H9 (cell line): ENCODE measurements around the gene LAMP5. TPM values are rescaled to one million over a fixed set of nuclear protein-coding genes. Genes with fewer than 3 reads are reported as not detected.

Source experiments
- DNase-seq: peaks from one replicate; pipeline ENCODE4 v3.0.0-alpha.2; 2017
- H2AFZ ChIP-seq: one replicate; pipeline ENCODE4 v1.6.1; 2013; ENCODE audit warnings: mild to moderate bottlenecking, low read length, control low read depth, moderate library complexity
- H2AK5ac ChIP-seq: 2 replicates; pipeline ENCODE4 v1.6.1; 2013; ENCODE audit warnings: low read length, control low read depth, mixed read lengths; ENCODE audit not compliant: insufficient read length
- H2BK120ac ChIP-seq: one replicate; pipeline ENCODE4 v1.6.1; 2013; ENCODE audit warnings: low read depth, mild to moderate bottlenecking, low read length, control low read depth, inconsistent platforms; ENCODE audit not compliant: poor library complexity, severe bottlenecking
- H2BK12ac ChIP-seq: 2 replicates; pipeline ENCODE4 v1.6.1; 2013; ENCODE audit warnings: low read length, control low read depth, mixed read lengths, low read depth; ENCODE audit not compliant: insufficient read length
- H2BK15ac ChIP-seq: 2 replicates; pipeline ENCODE4 v1.6.1; 2013; ENCODE audit warnings: low read depth, low read length, control low read depth
- H2BK20ac ChIP-seq: one replicate; pipeline ENCODE4 v1.6.1; 2013; ENCODE audit warnings: low read depth, mild to moderate bottlenecking, low read length, control low read depth, inconsistent platforms; ENCODE audit not compliant: poor library complexity, severe bottlenecking
- H2BK5ac ChIP-seq: 2 replicates; pipeline ENCODE4 v1.6.1; 2013; ENCODE audit warnings: low read length, control low read depth, mixed read lengths; ENCODE audit not compliant: insufficient read length
- H3K14ac ChIP-seq: 2 replicates; pipeline ENCODE4 v1.6.1; 2013; ENCODE audit warnings: low read length, control low read depth; ENCODE audit not compliant: insufficient read depth
- H3K18ac ChIP-seq: 2 replicates; pipeline ENCODE4 v1.6.1; 2013; ENCODE audit warnings: low read depth, mild to moderate bottlenecking, mixed read lengths, low read length, control low read depth; ENCODE audit not compliant: insufficient read length
- H3K23ac ChIP-seq: 2 replicates; pipeline ENCODE4 v1.6.1; 2013; ENCODE audit warnings: low read length, control low read depth, mixed read lengths, low read depth; ENCODE audit not compliant: insufficient read length
- H3K23me2 ChIP-seq: 2 replicates; pipeline ENCODE4 v1.6.1; 2013; ENCODE audit warnings: low read depth, mild to moderate bottlenecking, mixed read lengths, low read length, control low read depth; ENCODE audit not compliant: insufficient read length, poor library complexity, severe bottlenecking
- H3K27ac ChIP-seq: 2 replicates; pipeline ENCODE4 v1.5.1; 2013; ENCODE audit warnings: low read length, control low read depth, mixed read lengths, low read depth; ENCODE audit not compliant: insufficient read length
- H3K27me3 ChIP-seq: 2 replicates; pipeline ENCODE4 v1.6.1; 2013; ENCODE audit warnings: low read length, control low read depth, inconsistent platforms; ENCODE audit not compliant: insufficient read depth
- H3K4ac ChIP-seq: 2 replicates; pipeline ENCODE4 v1.6.1; 2013; ENCODE audit warnings: low read depth, mild to moderate bottlenecking, control low read depth, inconsistent platforms, low read length, moderate library complexity
- H3K4me1 ChIP-seq: 2 replicates; pipeline ENCODE4 v1.6.1; 2013; ENCODE audit warnings: low read length, control low read depth, inconsistent platforms; ENCODE audit not compliant: insufficient read depth
- H3K4me2 ChIP-seq: 2 replicates; pipeline ENCODE4 v1.6.1; 2013; ENCODE audit warnings: low read length, control low read depth, mixed read lengths; ENCODE audit not compliant: insufficient read length, insufficient read depth
- H3K56ac ChIP-seq: 2 replicates; pipeline ENCODE4 v1.6.1; 2013; ENCODE audit warnings: low read depth, mild to moderate bottlenecking, mixed read lengths, low read length, control low read depth; ENCODE audit not compliant: insufficient read length
- H3K79me1 ChIP-seq: 2 replicates; pipeline ENCODE4 v1.6.1; 2013; ENCODE audit warnings: low read depth, mild to moderate bottlenecking, moderate library complexity, low read length, control low read depth, inconsistent platforms; ENCODE audit not compliant: insufficient read depth, poor library complexity, severe bottlenecking
- H3K79me2 ChIP-seq: 2 replicates; pipeline ENCODE4 v1.6.1; 2013; ENCODE audit warnings: low read length, control low read depth, inconsistent platforms; ENCODE audit not compliant: insufficient read depth
- H3K9ac ChIP-seq: 2 replicates; pipeline ENCODE4 v1.6.1; 2013; ENCODE audit warnings: low read length, control low read depth, mixed read lengths; ENCODE audit not compliant: insufficient read length; ENCODE audit errors: extremely low read depth
- H3K9me3 ChIP-seq: one replicate; pipeline ENCODE4 v1.6.1; 2013; ENCODE audit warnings: low read depth, low read length, inconsistent platforms; ENCODE audit not compliant: control insufficient read depth
- H3T11ph ChIP-seq: one replicate; pipeline ENCODE4 v1.6.1; 2013; ENCODE audit warnings: mild to moderate bottlenecking, low read length, control low read depth, inconsistent platforms
- H4K20me1 ChIP-seq: one replicate; pipeline ENCODE4 v1.6.1; 2013; ENCODE audit not compliant: control insufficient read depth, insufficient read length, insufficient read depth
- H4K5ac ChIP-seq: 2 replicates; pipeline ENCODE4 v1.6.1; 2013; ENCODE audit warnings: low read depth, mild to moderate bottlenecking, mixed read lengths, low read length, control low read depth; ENCODE audit not compliant: insufficient read length
- H4K8ac ChIP-seq: replicated peaks from 2 replicates; pipeline ENCODE4 v1.6.1; 2013; ENCODE audit warnings: low read length, control low read depth, mixed read lengths, low read depth; ENCODE audit not compliant: insufficient read length
- H4K91ac ChIP-seq: 2 replicates; pipeline ENCODE4 v1.6.1; 2013; ENCODE audit warnings: low read depth, mild to moderate bottlenecking, moderate library complexity, mixed read lengths, low read length, control low read depth; ENCODE audit not compliant: insufficient read length
- H3K27ac Mint-ChIP-seq, 3 experiments: 2 replicates in 2 of 3; 3 replicates in 1 of 3; pipeline ENCODE4 v1.8.0; 2020 to 2021; ENCODE audit warnings: mixed read lengths in 3 of 3, mild to moderate bottlenecking in 1 of 3, moderate library complexity in 1 of 3
- H3K27me3 Mint-ChIP-seq: 2 replicates; pipeline ENCODE4 v1.8.0; 2021; ENCODE audit warnings: low read depth, mild to moderate bottlenecking, moderate library complexity, mixed read lengths
- H3K36me3 Mint-ChIP-seq, 3 experiments: 2 replicates in 2 of 3; 3 replicates in 1 of 3; pipeline ENCODE4 v1.8.0; 2020 to 2021; ENCODE audit warnings: low read depth in 3 of 3, mixed read lengths in 3 of 3; ENCODE audit not compliant: insufficient read depth in 1 of 3
- H3K4me1 Mint-ChIP-seq, 2 experiments: 2 replicates each; pipeline ENCODE4 v1.8.0; 2020; ENCODE audit warnings: mixed read lengths in 2 of 2
- H3K4me3 Mint-ChIP-seq, 2 experiments: 2 replicates in 1 of 2; 3 replicates in 1 of 2; pipeline ENCODE4 v1.8.0; 2020 to 2021; ENCODE audit warnings: mild to moderate bottlenecking in 2 of 2, mixed read lengths in 2 of 2, moderate library complexity in 1 of 2
- H3K9me3 Mint-ChIP-seq, 2 experiments: 2 replicates in 1 of 2; 3 replicates in 1 of 2; pipeline ENCODE4 v1.8.0; 2020; ENCODE audit warnings: mild to moderate bottlenecking in 2 of 2, mixed read lengths in 2 of 2, moderate library complexity in 1 of 2
- WGBS: extraction: QIAGEN DNeasy Blood & Tissue Kit; methylation state at CpG from one replicate; pipeline ENCODE4 v1.1.7; 2013; ENCODE audit warnings: missing lambda C conversion rate, low lambda C conversion rate, mixed read lengths; ENCODE audit not compliant: insufficient read length; ENCODE audit errors: extremely low coverage; 5-methylcytosine and 5-hydroxymethylcytosine counted together
- total RNA-seq: library from RNA; stranded (reverse); gene quantifications from 2 replicates; pipeline ENCODE4 v1.2.1, GENCODE V29; 2021
- TF ChIP-seq, protein P1 (sequence below): fragments of 200-600 bp; sonication (generic); conservative IDR thresholded peaks from 3 replicates; pipeline ENCODE4 v1.8.0; 2021; ENCODE audit warnings: antibody characterized with exemption, mild to moderate bottlenecking

The LAMP5 gene
- total RNA-seq, 1 experiment from 2014 or later, result 0.35 TPM

DNA sequence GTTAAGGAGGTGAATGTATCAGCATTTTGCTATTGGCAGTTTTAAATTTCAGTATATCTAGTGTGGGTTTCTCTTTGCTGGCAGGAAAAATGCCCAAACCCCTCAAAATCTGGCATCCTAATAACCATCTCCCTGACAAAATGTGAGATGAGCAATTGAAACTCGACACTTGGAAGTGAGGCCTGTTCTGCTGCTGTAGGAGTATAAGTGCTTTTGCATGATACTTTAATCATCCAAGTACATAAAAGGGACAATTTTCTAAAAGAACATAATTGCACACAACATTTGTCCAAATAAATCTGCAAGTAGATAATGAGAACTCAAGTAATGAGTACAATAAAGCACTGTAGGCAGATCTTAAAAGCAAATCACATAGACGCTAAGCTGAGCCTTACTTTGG, 36.5 kb downstream of the LAMP5 start:
- Histone ChIP-seq H4K20me1 (no peaks in the 10 kb centered on the region), H3K9me3 (no peaks in the 10 kb centered on the region), H2AK5ac (no peak overlapping the region), H4K5ac (no peak overlapping the region), H4K91ac (no peak overlapping the region), H3K23me2 (peaks cover 3% of the 10 kb centered on the region), H3K27me3 (no peaks in the 10 kb centered on the region), H3K23ac (no peak overlapping the region), H2BK20ac (no peak overlapping the region), H3K27ac (no peak overlapping the region), H2BK120ac (no peak overlapping the region), H3K79me1 (no peaks in the 10 kb centered on the region), H3K9ac (no peak overlapping the region), H3K4me2 (no peak overlapping the region), H3K56ac (no peak overlapping the region), H4K8ac (no peak overlapping the region), H3T11ph (no peak overlapping the region), H3K18ac (no peak overlapping the region), H2BK15ac (no peak overlapping the region), H2AFZ (no peak overlapping the region), H3K14ac (no peak overlapping the region), H3K79me2 (no peaks in the 10 kb centered on the region), H3K4me1 (no peaks in the 10 kb centered on the region; the same call in 1 of the 2 replicates), H2BK12ac (no peak overlapping the region), H3K4ac (no peak overlapping the region), H2BK5ac (no peak overlapping the region)
- peaks cover 6 to 8% of the 10 kb centered on the region in 2 experiments for H3K4me1 Mint-ChIP-seq
- no peak for DNase-seq
- TF ChIP-seq, protein P1, sequence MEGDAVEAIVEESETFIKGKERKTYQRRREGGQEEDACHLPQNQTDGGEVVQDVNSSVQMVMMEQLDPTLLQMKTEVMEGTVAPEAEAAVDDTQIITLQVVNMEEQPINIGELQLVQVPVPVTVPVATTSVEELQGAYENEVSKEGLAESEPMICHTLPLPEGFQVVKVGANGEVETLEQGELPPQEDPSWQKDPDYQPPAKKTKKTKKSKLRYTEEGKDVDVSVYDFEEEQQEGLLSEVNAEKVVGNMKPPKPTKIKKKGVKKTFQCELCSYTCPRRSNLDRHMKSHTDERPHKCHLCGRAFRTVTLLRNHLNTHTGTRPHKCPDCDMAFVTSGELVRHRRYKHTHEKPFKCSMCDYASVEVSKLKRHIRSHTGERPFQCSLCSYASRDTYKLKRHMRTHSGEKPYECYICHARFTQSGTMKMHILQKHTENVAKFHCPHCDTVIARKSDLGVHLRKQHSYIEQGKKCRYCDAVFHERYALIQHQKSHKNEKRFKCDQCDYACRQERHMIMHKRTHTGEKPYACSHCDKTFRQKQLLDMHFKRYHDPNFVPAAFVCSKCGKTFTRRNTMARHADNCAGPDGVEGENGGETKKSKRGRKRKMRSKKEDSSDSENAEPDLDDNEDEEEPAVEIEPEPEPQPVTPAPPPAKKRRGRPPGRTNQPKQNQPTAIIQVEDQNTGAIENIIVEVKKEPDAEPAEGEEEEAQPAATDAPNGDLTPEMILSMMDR, result no peak
- peaks cover 1% of the 10 kb centered on the region; the same call in 1 of the 2 replicates for H3K27me3 Mint-ChIP-seq
- H3K4me3 Mint-ChIP-seq, result no peak overlapping the region
- no peaks in the 10 kb centered on the region for H3K9me3 Mint-ChIP-seq
- no CpG with 5 or more reads among the region's 2 CpGs for WGBS
- no peak overlapping the region for H3K27ac Mint-ChIP-seq
- H3K36me3 Mint-ChIP-seq, result no peaks in the 10 kb centered on the region; a peak in 1 of 7 replicates
